ENCODE data around the gene VPS33A. TPM values are rescaled to one million over a fixed set of nuclear protein-coding genes. Genes with fewer than 3 reads are reported as not detected.
"Not testable (repeated sequence)": the region's sequence is repeated elsewhere in the genome, so short reads cannot be mapped to it uniquely, and the experiment has no call there.

The VPS33A gene
- total and polyA plus RNA-seq, 2 donors from 2014 or later: 11.1 to 20.1 TPM

DNA sequence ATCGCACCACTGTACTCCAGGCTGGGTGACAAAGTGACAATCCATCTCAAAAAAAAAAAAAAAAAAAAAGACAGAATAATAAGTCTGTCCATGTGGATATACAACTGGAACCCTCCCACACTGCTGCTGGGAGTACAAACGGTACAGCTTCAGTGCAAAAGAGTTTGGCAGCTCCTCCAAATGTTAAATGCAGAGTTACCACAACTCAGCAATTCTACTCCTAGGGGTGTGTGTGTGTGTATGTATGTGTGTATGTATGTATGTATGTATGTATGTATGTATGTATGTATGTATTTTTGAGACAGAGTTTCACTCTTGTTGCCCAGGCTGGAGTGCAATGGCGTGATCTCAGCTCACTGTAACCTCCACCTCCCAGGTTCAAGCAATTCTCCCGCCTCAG, 7.4 kb downstream of the VPS33A start:
- H3K9ac ChIP-seq (ENCODE audit: low read length in 3 of 3); H3K9me3 ChIP-seq (ENCODE audit: control insufficient read depth in 2 of 3, insufficient read depth in 1 of 3, low read length in 3 of 3); intact Hi-C loops (cut with DNase I); H3K27ac ChIP-seq (ENCODE audit: low read depth in 2 of 2, low read length in 2 of 2); H3K27me3 ChIP-seq (ENCODE audit: control insufficient read depth, insufficient read depth, low read length); H3K4me3 ChIP-seq (ENCODE audit: low read length in 3 of 3); FAIRE-seq; DNase-seq; H3K4me1 ChIP-seq (ENCODE audit: control insufficient read depth in 2 of 3, insufficient read depth in 2 of 3, low read depth in 1 of 3, low read length in 3 of 3): not testable (repeated sequence)
- H3K36me3 ChIP-seq (ENCODE audit: control insufficient read depth in 2 of 3, insufficient read depth in 3 of 3, low read length in 3 of 3): peaks cover 3 to 27% (median 15%) of the 10 kb centered on the region in 3 donors

DNA sequence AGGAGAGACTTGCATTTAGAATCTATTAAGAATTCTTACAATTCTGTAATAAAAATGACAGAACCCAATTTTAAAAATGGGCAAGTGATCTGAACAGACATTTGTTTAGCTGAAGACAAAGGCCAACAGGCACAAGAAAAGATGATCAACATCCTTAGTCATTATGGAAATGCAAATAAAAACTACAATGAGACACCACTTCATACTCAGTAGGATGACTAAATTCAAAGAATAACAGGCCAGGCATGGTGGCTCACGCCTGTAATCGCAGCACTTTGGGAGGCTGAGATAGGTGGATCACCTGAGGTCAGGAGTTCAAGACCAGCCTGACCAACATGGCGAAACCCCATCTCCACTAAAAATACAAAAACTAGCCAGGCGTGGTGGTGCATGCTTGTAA, 7.8 kb downstream of the VPS33A start:
- peaks cover 3 to 27% (median 15%) of the 10 kb centered on the region in 3 donors for H3K36me3 ChIP-seq (ENCODE audit: control insufficient read depth in 2 of 3, insufficient read depth in 3 of 3, low read length in 3 of 3)
- H3K27me3 ChIP-seq (ENCODE audit: control insufficient read depth, insufficient read depth, low read length); H3K9me3 ChIP-seq (ENCODE audit: control insufficient read depth in 2 of 3, insufficient read depth in 1 of 3, low read length in 3 of 3); H3K27ac ChIP-seq (ENCODE audit: low read depth in 2 of 2, low read length in 2 of 2); H3K4me3 ChIP-seq (ENCODE audit: low read length in 3 of 3); DNase-seq; intact Hi-C loops (cut with DNase I); H3K9ac ChIP-seq (ENCODE audit: low read length in 3 of 3); FAIRE-seq; H3K4me1 ChIP-seq (ENCODE audit: control insufficient read depth in 2 of 3, insufficient read depth in 2 of 3, low read depth in 1 of 3, low read length in 3 of 3): not testable (repeated sequence)

GRCh38 chr12:122250536-122250935, 15.8 kb downstream of the VPS33A start:
- TF ChIP-seq, protein P1, sequence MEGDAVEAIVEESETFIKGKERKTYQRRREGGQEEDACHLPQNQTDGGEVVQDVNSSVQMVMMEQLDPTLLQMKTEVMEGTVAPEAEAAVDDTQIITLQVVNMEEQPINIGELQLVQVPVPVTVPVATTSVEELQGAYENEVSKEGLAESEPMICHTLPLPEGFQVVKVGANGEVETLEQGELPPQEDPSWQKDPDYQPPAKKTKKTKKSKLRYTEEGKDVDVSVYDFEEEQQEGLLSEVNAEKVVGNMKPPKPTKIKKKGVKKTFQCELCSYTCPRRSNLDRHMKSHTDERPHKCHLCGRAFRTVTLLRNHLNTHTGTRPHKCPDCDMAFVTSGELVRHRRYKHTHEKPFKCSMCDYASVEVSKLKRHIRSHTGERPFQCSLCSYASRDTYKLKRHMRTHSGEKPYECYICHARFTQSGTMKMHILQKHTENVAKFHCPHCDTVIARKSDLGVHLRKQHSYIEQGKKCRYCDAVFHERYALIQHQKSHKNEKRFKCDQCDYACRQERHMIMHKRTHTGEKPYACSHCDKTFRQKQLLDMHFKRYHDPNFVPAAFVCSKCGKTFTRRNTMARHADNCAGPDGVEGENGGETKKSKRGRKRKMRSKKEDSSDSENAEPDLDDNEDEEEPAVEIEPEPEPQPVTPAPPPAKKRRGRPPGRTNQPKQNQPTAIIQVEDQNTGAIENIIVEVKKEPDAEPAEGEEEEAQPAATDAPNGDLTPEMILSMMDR (IDR thresholded peaks at IDR 0.05; ENCODE audit: borderline replicate concordance, extremely low read depth, insufficient read depth): no peak
- DNase-seq (no peak), FAIRE-seq (no peak)
- H3K9ac ChIP-seq (ENCODE audit: low read length in 3 of 3): no peak overlapping the region
- intact Hi-C loops (cut with DNase I): no loop called here
- H3K4me1 ChIP-seq (ENCODE audit: control insufficient read depth in 2 of 3, insufficient read depth in 2 of 3, low read depth in 1 of 3, low read length in 3 of 3): no peaks in the 10 kb centered on the region
- no peak overlapping the region for H3K27ac ChIP-seq (ENCODE audit: low read depth in 2 of 2, low read length in 2 of 2)
- H3K36me3 ChIP-seq (ENCODE audit: control insufficient read depth in 2 of 3, insufficient read depth in 3 of 3, low read length in 3 of 3): peaks cover 0 to 31% (median 2%) of the 10 kb centered on the region in 3 donors
- H3K4me3 ChIP-seq (ENCODE audit: low read length in 3 of 3): no peak overlapping the region
- H3K27me3 ChIP-seq (ENCODE audit: control insufficient read depth, insufficient read depth, low read length): no peaks in the 10 kb centered on the region
- no peaks in the 10 kb centered on the region for H3K9me3 ChIP-seq (ENCODE audit: control insufficient read depth in 2 of 3, insufficient read depth in 1 of 3, low read length in 3 of 3)

DNA sequence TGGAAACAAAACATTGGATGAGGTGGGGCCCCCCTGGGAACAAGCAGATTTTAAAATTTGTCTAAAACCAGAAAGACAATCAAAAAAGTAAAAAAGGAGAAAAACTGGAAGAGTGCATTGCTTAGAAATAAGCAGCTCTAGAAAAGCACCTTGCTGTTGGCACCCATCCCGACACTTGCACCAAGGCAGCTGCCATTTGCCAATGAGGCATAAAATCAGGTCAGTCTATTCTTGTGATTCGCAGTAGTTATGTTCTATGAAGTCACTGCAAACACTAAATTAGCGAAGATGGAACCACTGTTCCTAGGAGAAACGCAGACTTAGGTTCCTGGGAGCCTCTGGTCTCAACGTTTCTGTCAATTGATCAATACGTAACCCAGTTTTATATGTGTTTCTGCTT, 16.2 kb downstream of the VPS33A start:
- Histone ChIP-seq H3K36me3 (ENCODE audit: control insufficient read depth in 2 of 3, insufficient read depth in 3 of 3, low read length in 3 of 3) (peaks cover 0 to 31% (median 2%) of the 10 kb centered on the region in 3 donors), H3K27ac (ENCODE audit: low read depth in 2 of 2, low read length in 2 of 2) (no peak overlapping the region), H3K9me3 (ENCODE audit: control insufficient read depth in 2 of 3, insufficient read depth in 1 of 3, low read length in 3 of 3) (no peaks in the 10 kb centered on the region), H3K9ac (ENCODE audit: low read length in 3 of 3) (no peak overlapping the region), H3K4me1 (ENCODE audit: control insufficient read depth in 2 of 3, insufficient read depth in 2 of 3, low read depth in 1 of 3, low read length in 3 of 3) (no peaks in the 10 kb centered on the region), H3K27me3 (ENCODE audit: control insufficient read depth, insufficient read depth, low read length) (no peaks in the 10 kb centered on the region), H3K4me3 (ENCODE audit: low read length in 3 of 3) (no peak overlapping the region)
- DNase-seq (no peak), FAIRE-seq (no peak)
- intact Hi-C loops (cut with DNase I): no loop called here
- TF ChIP-seq, protein P1 (IDR thresholded peaks at IDR 0.05; ENCODE audit: borderline replicate concordance, extremely low read depth, insufficient read depth): no peak

DNA sequence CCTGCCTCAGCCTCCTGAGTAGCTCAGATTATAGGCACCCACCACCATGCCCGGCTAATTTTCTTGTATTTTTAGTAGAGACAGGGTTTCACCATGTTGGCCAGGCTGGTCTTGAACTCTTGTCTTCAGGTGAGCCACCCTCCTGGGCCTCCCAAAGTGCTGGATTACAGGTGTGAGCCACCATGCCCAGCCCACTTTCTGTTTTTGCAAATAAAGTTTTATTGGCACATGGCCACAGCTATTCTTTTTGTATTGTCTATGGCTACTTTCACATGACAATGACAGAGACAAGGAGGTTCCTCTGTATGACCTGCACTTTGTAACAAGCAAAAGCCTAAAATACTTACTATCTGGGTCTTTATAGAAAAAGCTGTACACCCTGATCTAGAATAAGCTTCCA, 20.7 kb downstream of the VPS33A start:
- no peak overlapping the region for H3K4me3 ChIP-seq (ENCODE audit: low read length in 3 of 3)
- DNase-seq: no peak
- TF ChIP-seq, protein P1 (IDR thresholded peaks at IDR 0.05; ENCODE audit: borderline replicate concordance, extremely low read depth, insufficient read depth): no peak
- no peaks in the 10 kb centered on the region for H3K27me3 ChIP-seq (ENCODE audit: control insufficient read depth, insufficient read depth, low read length)
- no peak for FAIRE-seq
- no peak overlapping the region for H3K9ac ChIP-seq (ENCODE audit: low read length in 3 of 3)
- intact Hi-C loops (cut with DNase I): no loop called here
- H3K4me1 ChIP-seq (ENCODE audit: control insufficient read depth in 2 of 3, insufficient read depth in 2 of 3, low read depth in 1 of 3, low read length in 3 of 3): no peaks in the 10 kb centered on the region
- H3K36me3 ChIP-seq (ENCODE audit: control insufficient read depth in 2 of 3, insufficient read depth in 3 of 3, low read length in 3 of 3): peaks cover 2 to 28% (median 9%) of the 10 kb centered on the region in 3 donors
- no peak overlapping the region for H3K27ac ChIP-seq (ENCODE audit: low read depth in 2 of 2, low read length in 2 of 2)
- no peaks in the 10 kb centered on the region for H3K9me3 ChIP-seq (ENCODE audit: control insufficient read depth in 2 of 3, insufficient read depth in 1 of 3, low read length in 3 of 3)

All from kidney (tissue), 14 donors.